ENCODE data around the gene CTDP1.

DNA sequence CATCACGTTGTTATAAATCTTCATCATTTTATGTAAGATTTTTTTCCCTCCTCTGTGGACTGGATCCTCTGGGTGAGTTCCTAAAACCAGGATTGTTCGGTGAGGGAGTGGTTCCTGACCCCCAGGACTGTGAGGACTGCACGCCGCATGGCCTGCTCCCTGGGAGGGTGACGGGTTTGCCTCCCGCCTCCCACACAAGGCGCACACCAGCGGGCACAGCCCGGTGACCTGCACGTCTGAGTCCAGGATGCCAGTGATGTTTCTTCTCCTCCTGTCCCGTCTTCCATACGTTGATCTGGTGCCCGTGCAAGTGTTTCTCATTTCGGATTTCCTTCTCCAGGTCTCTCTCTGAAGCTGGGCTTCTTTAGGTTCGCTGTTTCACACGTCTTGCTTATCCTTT, 27.1 kb downstream of the CTDP1 start:
- no peak for TF ChIP-seq EZH2phosphoT487 (IDR thresholded peaks at IDR 0.05; ENCODE audit: borderline replicate concordance, low read depth, low read length)
- TF ChIP-seq, protein P1, sequence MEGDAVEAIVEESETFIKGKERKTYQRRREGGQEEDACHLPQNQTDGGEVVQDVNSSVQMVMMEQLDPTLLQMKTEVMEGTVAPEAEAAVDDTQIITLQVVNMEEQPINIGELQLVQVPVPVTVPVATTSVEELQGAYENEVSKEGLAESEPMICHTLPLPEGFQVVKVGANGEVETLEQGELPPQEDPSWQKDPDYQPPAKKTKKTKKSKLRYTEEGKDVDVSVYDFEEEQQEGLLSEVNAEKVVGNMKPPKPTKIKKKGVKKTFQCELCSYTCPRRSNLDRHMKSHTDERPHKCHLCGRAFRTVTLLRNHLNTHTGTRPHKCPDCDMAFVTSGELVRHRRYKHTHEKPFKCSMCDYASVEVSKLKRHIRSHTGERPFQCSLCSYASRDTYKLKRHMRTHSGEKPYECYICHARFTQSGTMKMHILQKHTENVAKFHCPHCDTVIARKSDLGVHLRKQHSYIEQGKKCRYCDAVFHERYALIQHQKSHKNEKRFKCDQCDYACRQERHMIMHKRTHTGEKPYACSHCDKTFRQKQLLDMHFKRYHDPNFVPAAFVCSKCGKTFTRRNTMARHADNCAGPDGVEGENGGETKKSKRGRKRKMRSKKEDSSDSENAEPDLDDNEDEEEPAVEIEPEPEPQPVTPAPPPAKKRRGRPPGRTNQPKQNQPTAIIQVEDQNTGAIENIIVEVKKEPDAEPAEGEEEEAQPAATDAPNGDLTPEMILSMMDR (conservative IDR thresholded peaks at IDR 0.05; ENCODE audit: low read length), result no peak
